Stimulated activated CD8-positive, alpha-beta memory T cell treated with anti-CD3 and anti-CD28 coated beads, Interleukin-15, amount 100 ng/mL, for 1 hour (primary cell): Measurements from ENCODE around the gene COMMD3.

Experiments used
- DNase-seq: peaks from one replicate; pipeline ENCODE4 v3.0.0-alpha.2; 2020; ENCODE audit warnings: low read depth

COMMD3 gene

GRCh38 chr10:22366771-22367170, 50.6 kb downstream of the COMMD3 start:
- DNase-seq: no peak

GRCh38 chr10:22367471-22367870, 51.3 kb downstream of the COMMD3 start:
- DNase-seq: no peak

GRCh38 chr10:22368402-22368801, 52.2 kb downstream of the COMMD3 start:
- no peak for DNase-seq

GRCh38 chr10:22368981-22369380, 52.8 kb downstream of the COMMD3 start:
- no peak for DNase-seq

- no peak for DNase-seq
These were observed 53.4 kb downstream of the COMMD3 start for GRCh38 chr10:22369434-22370072.
